Subcutaneous abdominal adipose tissue (tissue), 5 donors: ENCODE data around the gene PSD4.

Experiments used
- H3K27ac ChIP-seq: one replicate; pipeline ENCODE4 v1.7.0; 2013; ENCODE audit warnings: low read depth, mild to moderate bottlenecking, inconsistent platforms, low read length, moderate library complexity
- H3K27me3 ChIP-seq, 5 donors: one replicate each; pipeline ENCODE4 v1.7.0; 2013; ENCODE audit warnings: low read length in 5 of 5, inconsistent platforms in 1 of 5; ENCODE audit not compliant: control insufficient read depth in 5 of 5, insufficient read depth in 4 of 5
- H3K36me3 ChIP-seq, 5 donors: one replicate each; pipeline ENCODE4 v1.7.0; 2013; ENCODE audit warnings: low read length in 5 of 5; ENCODE audit not compliant: control insufficient read depth in 5 of 5, insufficient read depth in 5 of 5
- H3K4me1 ChIP-seq, 5 donors: one replicate each; pipeline ENCODE4 v1.7.0; 2013; ENCODE audit warnings: low read length in 5 of 5, mild to moderate bottlenecking in 3 of 5, moderate library complexity in 1 of 5; ENCODE audit not compliant: control insufficient read depth in 5 of 5, insufficient read depth in 5 of 5
- H3K4me3 ChIP-seq, 5 donors: one replicate each; pipeline ENCODE4 v1.7.0; 2013; ENCODE audit warnings: low read length in 5 of 5, low read depth in 1 of 5
- H3K9ac ChIP-seq, 5 donors: one replicate each; pipeline ENCODE4 v1.7.0; 2013; ENCODE audit warnings: low read length in 5 of 5, mild to moderate bottlenecking in 4 of 5, moderate library complexity in 3 of 5
- H3K9me3 ChIP-seq, 5 donors: one replicate each; pipeline ENCODE4 v1.7.0; 2013; ENCODE audit warnings: low read length in 5 of 5; ENCODE audit not compliant: control insufficient read depth in 5 of 5
- donor health status: healthy.
- donor health status: healthy.
- donor health status: healthy.
- donor health status: healthy.
- donor health status: healthy.

Gene PSD4

DNA sequence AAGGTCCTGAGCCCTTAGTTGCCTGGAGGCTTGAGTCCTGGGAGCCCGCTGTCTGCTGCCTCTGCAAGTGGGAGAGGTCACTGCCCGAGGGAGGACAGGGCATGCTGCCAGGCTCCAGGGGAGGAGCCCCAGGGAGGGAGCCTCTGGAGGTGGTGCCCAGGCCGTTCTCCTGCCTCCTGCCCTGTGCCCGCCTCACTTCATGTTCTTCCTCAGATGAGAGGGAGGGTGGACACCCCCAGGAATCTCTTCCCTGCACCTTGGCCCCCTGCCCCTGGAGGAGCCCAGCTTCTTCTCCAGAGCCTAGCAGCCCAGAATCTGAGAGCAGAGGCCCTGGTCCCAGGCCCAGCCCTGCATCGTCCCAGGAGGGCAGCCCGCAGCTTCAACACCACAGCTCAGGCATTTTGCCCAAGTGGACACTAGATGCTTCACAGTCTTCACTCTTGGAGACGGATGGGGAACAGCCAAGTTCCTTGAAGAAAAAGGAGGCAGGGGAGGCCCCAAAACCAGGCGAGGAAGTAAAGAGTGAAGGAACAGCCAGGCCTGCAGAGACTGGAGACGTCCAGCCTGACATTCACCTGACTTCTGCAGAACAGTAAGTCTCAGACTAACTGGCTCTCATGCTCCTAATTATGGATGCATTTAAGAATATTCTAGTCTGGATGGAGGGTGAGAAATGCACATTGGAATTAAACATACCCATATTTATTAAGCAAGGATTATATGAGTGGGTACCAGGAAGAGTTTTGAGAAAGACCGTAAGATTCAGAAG lies 12.1 kb downstream of the PSD4 start:
- no peak overlapping the region for H3K27ac ChIP-seq

DNA sequence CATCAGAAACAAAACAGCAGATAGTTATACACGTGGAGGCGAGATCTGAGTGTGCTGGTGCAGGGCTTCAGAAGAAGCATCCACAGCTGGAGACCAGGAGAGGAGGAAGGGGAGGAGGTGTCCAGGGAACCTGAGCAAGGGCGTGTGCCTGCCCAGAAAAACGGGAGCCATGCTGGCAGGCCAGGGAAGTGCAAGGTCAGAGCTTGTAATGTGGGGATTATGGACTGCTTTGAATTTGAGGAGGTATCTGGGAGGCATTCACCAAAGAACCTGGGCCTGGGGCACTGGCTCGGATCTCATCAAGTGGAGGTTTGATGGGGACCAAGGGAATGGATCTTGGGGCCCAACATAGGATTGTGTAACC lies 12.6 kb downstream of the PSD4 start:
- H3K4me1 ChIP-seq = peaks cover 3 to 14% (median 13%) of the 10 kb centered on the region in 5 donors
- H3K9ac ChIP-seq = no peak overlapping the region
- no peaks in the 10 kb centered on the region for H3K27me3 ChIP-seq
- H3K36me3 ChIP-seq = no peaks in the 10 kb centered on the region
- H3K9me3 ChIP-seq = no peaks in the 10 kb centered on the region
- H3K27ac ChIP-seq = no peak overlapping the region
- H3K4me3 ChIP-seq = no peak overlapping the region

More for the DNA sequence above, 12.1 kb downstream of the PSD4 start:
- H3K27me3 ChIP-seq = no peaks in the 10 kb centered on the region
- no peaks in the 10 kb centered on the region for H3K9me3 ChIP-seq
- no peak overlapping the region for H3K4me3 ChIP-seq
- H3K4me1 ChIP-seq = peaks cover 3 to 18% (median 16%) of the 10 kb centered on the region in 5 donors
- H3K9ac ChIP-seq = no peak overlapping the region
- no peaks in the 10 kb centered on the region for H3K36me3 ChIP-seq

DNA sequence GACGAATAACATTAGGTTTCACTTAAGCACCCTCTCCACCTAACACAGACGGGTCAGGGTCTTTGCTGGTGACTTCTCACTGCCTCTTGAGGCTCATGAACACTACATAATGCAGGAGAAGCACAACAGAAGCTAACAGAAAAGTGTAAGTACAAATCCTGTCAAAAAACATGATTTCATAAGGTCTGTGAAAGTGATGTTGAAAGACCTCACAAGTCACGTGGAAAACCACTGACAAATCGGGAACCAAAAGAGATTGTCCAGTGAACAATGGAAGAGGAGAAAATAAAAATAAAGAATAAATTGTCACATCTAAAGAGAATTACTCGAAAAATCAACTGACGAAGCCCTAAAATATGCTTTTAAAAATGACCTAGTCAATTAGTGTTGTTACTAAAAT lies 14.0 kb downstream of the PSD4 start:
- Histone ChIP-seq H3K27me3 (no peaks in the 10 kb centered on the region), H3K4me1 (peaks cover 0 to 9% (median 5%) of the 10 kb centered on the region in 5 donors), H3K4me3 (no peak overlapping the region), H3K9ac (no peak overlapping the region), H3K9me3 (no peaks in the 10 kb centered on the region), H3K27ac (no peak overlapping the region), H3K36me3 (peaks cover 0 to 6% (median 0%) of the 10 kb centered on the region in 5 donors)

GRCh38 chr2:113190871-113191270 lies 17.1 kb downstream of the PSD4 start:
- peaks cover 0 to 7% (median 0%) of the 10 kb centered on the region in 5 donors for H3K36me3 ChIP-seq
- no peak overlapping the region for H3K4me3 ChIP-seq
- H3K4me1 ChIP-seq = peaks cover 0 to 1% (median under 1%) of the 10 kb centered on the region in 5 donors
- no peak overlapping the region for H3K9ac ChIP-seq
- H3K27me3 ChIP-seq = no peaks in the 10 kb centered on the region
- H3K9me3 ChIP-seq = no peaks in the 10 kb centered on the region
- no peak overlapping the region for H3K27ac ChIP-seq

DNA sequence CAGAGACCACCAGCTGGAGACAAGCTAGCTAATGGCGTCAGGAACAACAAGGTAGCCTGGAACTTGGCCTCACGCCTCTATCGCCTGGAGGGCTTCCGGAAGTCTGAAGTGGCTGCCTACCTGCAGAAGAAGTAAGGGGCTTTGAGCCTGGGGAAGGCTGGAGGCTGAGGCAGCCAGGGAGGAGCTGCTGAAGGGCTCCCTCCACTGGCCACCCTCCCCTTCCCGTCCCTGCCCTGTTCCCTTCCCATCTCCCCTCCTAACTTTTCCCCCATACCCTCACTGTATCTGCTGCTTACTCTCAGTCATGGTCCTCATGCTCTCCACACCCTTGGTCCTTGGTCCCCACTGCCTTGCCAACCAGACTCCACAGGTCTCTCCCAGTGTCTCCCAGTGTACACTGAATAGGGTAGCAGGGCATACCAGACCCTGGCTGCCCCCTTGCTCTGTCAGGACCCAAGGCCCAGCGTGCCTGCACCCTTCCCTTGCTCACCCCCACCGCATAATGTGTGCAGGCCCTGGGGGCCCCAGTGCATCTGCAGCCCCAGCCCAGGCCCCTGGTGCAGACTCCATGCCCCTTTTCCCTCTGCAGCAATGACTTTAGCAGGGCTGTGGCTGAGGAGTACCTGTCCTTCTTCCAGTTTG lies 18.8 kb downstream of the PSD4 start:
- Histone ChIP-seq H3K9ac (no peak overlapping the region), H3K4me3 (no peak overlapping the region), H3K4me1 (no peaks in the 10 kb centered on the region), H3K9me3 (no peaks in the 10 kb centered on the region), H3K27me3 (no peaks in the 10 kb centered on the region), H3K36me3 (peaks cover 0 to 7% (median 0%) of the 10 kb centered on the region in 5 donors), H3K27ac (no peak overlapping the region)

GRCh38 chr2:113195923-113196501 lies 22.2 kb downstream of the PSD4 start:
- H3K27ac ChIP-seq = no peak overlapping the region
- H3K4me3 ChIP-seq = no peak overlapping the region
- H3K27me3 ChIP-seq = no peaks in the 10 kb centered on the region
- no peak overlapping the region for H3K9ac ChIP-seq
- peaks cover 0 to 14% (median 10%) of the 10 kb centered on the region in 5 donors for H3K4me1 ChIP-seq
- peaks cover 0 to 12% (median 0%) of the 10 kb centered on the region in 5 donors for H3K36me3 ChIP-seq
- no peaks in the 10 kb centered on the region for H3K9me3 ChIP-seq

DNA sequence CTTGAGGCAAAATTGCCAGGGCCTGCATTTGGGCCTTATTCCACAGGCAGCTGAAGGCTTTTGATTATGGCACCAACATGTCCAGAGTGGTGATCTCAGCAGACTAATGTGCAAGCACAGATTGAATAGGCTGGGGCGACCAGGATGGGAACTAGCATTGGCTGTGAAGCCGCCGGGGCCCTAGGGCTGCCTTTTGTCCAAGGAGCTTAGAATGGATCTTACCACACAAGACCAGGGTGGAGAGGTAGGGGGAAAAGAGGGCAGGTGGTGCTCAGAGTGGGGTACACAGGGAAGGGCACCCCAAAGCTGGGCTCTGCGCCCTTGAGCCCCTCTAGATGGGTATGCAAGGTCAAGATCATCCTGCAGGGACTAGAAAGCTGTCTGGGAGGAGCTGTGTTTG lies 23.1 kb downstream of the PSD4 start:
- Histone ChIP-seq H3K4me1 (peaks cover 0 to 14% (median 10%) of the 10 kb centered on the region in 5 donors), H3K4me3 (no peak overlapping the region), H3K9me3 (no peaks in the 10 kb centered on the region), H3K27ac (no peak overlapping the region), H3K27me3 (no peaks in the 10 kb centered on the region), H3K36me3 (peaks cover 0 to 16% (median 0%) of the 10 kb centered on the region in 5 donors), H3K9ac (no peak overlapping the region)

GRCh38 chr2:113197347-113198047 lies 23.7 kb downstream of the PSD4 start:
- Histone ChIP-seq H3K4me1 (peaks cover 0 to 14% (median 10%) of the 10 kb centered on the region in 5 donors), H3K9ac (no peak overlapping the region), H3K27me3 (no peaks in the 10 kb centered on the region), H3K27ac (no peak overlapping the region), H3K36me3 (peaks cover 0 to 16% (median 0%) of the 10 kb centered on the region in 5 donors), H3K4me3 (no peak overlapping the region), H3K9me3 (no peaks in the 10 kb centered on the region)

GRCh38 chr2:113198048-113198789 lies 24.4 kb downstream of the PSD4 start:
- Histone ChIP-seq H3K4me1 (peaks cover 0 to 14% (median 10%) of the 10 kb centered on the region in 5 donors), H3K4me3 (peak overlapping the region in 4 of 5 donors; percentile 78 to 85 (median 82)), H3K27me3 (no peaks in the 10 kb centered on the region), H3K9me3 (no peaks in the 10 kb centered on the region), H3K27ac (no peak overlapping the region), H3K36me3 (peaks cover 0 to 13% (median 0%) of the 10 kb centered on the region in 5 donors), H3K9ac (peak overlapping the region in 3 of 5 donors; percentile 65 to 79 (median 75))
